Measurements from ENCODE around the gene IPO7.

- TF ChIP-seq CTCF (IDR thresholded peaks at IDR 0.05) (no peak), RORB (CRISPR knock-in tag; IDR thresholded peaks at IDR 0.05) (no peak), CREB1 (CRISPR knock-in tag; IDR thresholded peaks at IDR 0.05) (no peak), ZNF263 (CRISPR knock-in tag; IDR thresholded peaks at IDR 0.05; ENCODE audit: low read depth) (no peak), NFYB (CRISPR knock-in tag; conservative IDR thresholded peaks at IDR 0.05; ENCODE audit: low read depth) (no peak), NR2C2 (CRISPR knock-in tag; IDR thresholded peaks at IDR 0.05) (no peak), MXD4 (CRISPR knock-in tag; IDR thresholded peaks at IDR 0.05; ENCODE audit: borderline replicate concordance) (no peak), MAX (CRISPR knock-in tag; IDR thresholded peaks at IDR 0.05) (no peak), IRF1 (CRISPR knock-in tag; IDR thresholded peaks at IDR 0.05) (no peak), ATF3 (CRISPR knock-in tag; conservative IDR thresholded peaks at IDR 0.05) (no peak), E2F4 (CRISPR knock-in tag; IDR thresholded peaks at IDR 0.05; ENCODE audit: borderline replicate concordance, low read depth) (no peak), ZNF317 (CRISPR knock-in tag; IDR thresholded peaks at IDR 0.05; ENCODE audit: borderline replicate concordance, low read depth) (no peak), TEAD1 (CRISPR knock-in tag; IDR thresholded peaks at IDR 0.05) (no peak)
These were observed 33.1 kb upstream of the IPO7 start for GRCh38 chr11:9351321-9351881.
